GM12874 (cell line): ENCODE measurements around the gene TRMT2A.

ENCODE experiments used
- TF ChIP-seq, protein P1 (sequence below): IDR thresholded peaks from 2 replicates; pipeline ENCODE4 v1.5.1; 2011; ENCODE audit warnings: low read depth, mild to moderate bottlenecking, control low read depth, low read length, moderate library complexity; ENCODE audit not compliant: insufficient read depth

TRMT2A gene

GRCh38 chr22:20118300-20119020, 1.4 kb upstream of the TRMT2A start:
- TF ChIP-seq, protein P1, sequence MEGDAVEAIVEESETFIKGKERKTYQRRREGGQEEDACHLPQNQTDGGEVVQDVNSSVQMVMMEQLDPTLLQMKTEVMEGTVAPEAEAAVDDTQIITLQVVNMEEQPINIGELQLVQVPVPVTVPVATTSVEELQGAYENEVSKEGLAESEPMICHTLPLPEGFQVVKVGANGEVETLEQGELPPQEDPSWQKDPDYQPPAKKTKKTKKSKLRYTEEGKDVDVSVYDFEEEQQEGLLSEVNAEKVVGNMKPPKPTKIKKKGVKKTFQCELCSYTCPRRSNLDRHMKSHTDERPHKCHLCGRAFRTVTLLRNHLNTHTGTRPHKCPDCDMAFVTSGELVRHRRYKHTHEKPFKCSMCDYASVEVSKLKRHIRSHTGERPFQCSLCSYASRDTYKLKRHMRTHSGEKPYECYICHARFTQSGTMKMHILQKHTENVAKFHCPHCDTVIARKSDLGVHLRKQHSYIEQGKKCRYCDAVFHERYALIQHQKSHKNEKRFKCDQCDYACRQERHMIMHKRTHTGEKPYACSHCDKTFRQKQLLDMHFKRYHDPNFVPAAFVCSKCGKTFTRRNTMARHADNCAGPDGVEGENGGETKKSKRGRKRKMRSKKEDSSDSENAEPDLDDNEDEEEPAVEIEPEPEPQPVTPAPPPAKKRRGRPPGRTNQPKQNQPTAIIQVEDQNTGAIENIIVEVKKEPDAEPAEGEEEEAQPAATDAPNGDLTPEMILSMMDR: no peak

DNA sequence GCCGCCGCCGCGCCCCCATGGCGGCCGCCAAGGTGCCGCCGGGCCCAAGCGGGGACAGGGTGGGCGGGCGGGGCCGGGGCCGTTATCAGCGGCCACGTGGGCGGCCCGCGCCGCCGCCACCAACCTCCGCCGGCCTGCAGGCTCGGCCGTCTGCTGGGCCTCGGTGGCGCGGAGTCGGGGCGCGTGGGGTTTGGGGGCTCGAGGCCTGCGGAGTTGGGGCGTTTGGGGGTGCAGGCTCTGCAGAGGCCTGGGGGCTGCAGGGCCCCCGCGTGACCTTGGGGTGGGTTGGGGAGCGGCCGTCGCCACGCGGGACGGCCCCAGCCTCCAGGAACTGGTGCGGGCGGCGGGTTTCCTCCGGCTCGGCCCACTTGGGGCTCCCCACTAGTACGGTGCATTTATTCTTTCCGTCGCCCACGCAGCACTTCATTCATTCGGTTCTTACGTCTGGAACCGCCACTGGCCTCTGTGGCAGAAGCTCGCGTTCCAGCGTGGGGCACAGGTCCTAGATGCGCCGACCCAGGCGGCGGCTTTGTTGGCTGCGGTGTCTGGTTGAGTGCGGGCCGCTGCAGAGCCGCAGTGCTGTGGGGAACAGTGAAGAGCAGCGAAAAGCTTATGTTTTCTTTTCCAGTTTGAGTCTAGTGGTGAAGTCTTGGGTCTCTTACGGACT, 740 bp upstream of the TRMT2A start:
- TF ChIP-seq, protein P1: no peak

DNA sequence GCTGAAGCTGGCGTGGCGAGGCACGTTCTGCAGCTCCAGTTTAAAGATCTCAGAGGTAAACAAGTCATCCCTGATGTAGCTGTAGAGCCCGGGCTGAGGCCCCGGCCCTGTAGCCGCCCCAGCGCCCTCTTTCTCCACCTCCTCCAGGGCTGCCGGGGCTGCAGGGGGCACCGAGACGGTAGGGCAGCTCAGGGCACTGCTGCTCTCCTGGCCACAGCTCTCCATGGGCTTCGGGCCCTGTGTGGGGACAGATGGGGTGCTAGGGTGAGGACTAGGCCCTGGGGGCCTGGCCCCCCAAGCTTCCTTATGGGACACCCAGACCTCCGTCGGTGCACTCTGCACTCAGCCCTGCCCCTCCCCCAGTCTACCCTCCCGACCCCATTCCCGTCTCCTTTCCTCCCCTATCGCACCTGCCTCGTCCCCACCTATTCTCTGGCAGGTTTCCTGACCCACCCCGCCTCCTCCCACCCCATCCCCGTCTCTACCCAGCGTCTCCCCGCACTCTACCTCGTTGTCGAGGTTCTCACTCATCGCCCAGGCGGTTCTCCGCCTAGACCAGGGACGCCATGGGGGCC, 563 bp downstream of the TRMT2A start:
- TF ChIP-seq, protein P1: no peak

DNA sequence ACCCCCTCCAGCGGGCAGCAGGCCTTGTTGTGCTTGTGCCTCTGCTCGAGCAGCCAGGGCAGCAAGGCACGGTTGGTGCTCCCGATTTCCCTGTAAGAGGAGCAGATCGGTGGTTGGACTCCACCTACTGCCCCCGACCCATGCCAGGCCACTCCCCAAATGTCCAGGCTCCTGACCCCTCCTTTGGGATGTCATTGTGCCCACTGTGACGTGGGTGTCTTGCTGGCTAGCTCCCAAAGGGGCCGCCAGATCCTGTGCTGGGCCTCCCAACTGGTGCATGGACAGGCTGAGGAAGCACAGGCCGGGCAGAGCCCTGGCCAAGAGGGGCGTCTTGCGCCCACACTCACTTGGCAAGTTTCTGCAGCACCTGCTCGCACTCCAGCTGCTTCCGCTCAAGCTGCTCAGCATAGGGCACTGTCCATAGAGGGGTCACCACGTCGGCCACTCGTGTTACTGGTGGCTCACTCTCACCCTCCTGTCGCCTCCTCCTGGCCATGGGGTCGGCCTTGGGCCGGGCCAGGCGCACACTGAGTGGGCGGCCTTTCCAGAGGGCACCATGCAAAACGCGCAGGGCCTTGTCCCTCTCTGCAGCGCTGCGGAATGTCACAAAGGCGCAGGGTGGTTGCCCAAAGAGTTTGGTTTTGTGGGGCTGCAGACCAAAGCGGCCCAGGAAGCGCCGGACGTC, 1.2 kb downstream of the TRMT2A start, which contains the start of gene RANBP1:
RANBP1 (plus strand) TSS at position 414 of the 685 bp plus-strand sequence; CDS start at position 495, 81 bp downstream.
- TF ChIP-seq, protein P1: no peak

GRCh38 chr22:20114506-20115475, 2.2 kb downstream of the TRMT2A start:
- TF ChIP-seq, protein P1: no peak

- TF ChIP-seq, protein P1: no peak
Measured at GRCh38 chr22:20113551-20114310, 3.3 kb downstream of the TRMT2A start.
